ENCODE measurements around the gene HECTD4.

GRCh38 chr12:112362310-112362709 lies 19.9 kb downstream of the HECTD4 start:
- no peak for TF ChIP-seq CTCF (IDR thresholded peaks at IDR 0.05; ENCODE audit: low read depth, low read length, poor library complexity, severe bottlenecking)
- TF ChIP-seq EZH2phosphoT487 (IDR thresholded peaks at IDR 0.05; ENCODE audit: borderline replicate concordance, low read length): no peak
